ENCODE results near the gene RAB3D.

Gene RAB3D

GRCh38 chr19:11347546-11348039 is 8.1 kb upstream of the RAB3D start:
- TF ChIP-seq FOXP2 (optimal IDR thresholded peaks at IDR 0.05; ENCODE audit: borderline replicate concordance, extremely low read depth, extremely low read length, insufficient read depth) = no peak
- TF ChIP-seq SIN3A (IDR thresholded peaks at IDR 0.05; ENCODE audit: borderline replicate concordance, insufficient read depth, low read length) = no peak
- no peak for TF ChIP-seq POLR2AphosphoS5 (IDR thresholded peaks at IDR 0.05; ENCODE audit: low read depth, low read length)
- TF ChIP-seq TAF1 (IDR thresholded peaks at IDR 0.05; ENCODE audit: borderline replicate concordance, insufficient read depth, low read length) = no peak
- no peak for TF ChIP-seq REST (IDR thresholded peaks at IDR 0.05; ENCODE audit: insufficient read depth in 1 of 2, low read depth in 2 of 2, low read length in 2 of 2)

DNA sequence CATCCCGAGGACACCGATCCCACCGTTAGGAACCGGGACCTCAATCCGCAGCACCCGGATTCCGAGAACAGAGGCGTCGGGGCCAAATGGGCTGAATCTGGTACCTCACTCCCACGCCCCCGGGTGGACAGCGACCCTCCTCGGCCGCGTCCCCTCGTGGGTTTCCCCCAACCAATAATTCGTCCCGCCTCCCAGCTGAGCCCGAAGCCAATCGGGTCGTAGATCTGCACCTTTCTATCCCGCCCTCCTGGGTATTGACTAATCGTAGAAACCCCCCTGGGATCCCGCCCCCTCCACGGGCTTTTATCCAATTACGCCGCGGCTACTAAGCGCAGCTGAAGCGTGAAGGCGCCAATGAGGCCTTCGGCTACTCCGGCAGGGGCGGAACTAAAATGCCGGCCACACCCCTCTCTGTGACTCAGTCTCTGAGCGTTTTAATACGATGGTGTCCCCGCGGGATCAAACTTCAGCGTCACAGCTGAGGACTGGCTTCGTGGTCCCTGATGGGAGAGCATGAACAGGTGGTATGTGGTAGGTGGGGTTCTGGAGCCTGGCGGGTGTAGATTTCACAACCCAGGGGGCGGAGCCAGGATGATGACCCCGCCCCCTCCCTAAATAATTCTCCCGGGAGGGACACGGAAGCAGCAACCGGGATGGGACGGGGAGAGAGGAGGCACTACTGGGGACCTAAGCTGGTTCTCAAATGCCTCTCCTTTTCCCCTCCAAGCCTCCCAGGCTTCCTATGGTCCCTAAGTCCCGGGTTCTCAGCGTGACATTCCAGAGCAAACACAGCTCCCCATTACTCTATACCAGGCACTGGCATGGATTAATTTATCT is 6.9 kb upstream of the RAB3D start, which contains the start of the genes CCDC159 and TMEM205:
CCDC159 (plus strand) TSS at position 416 of the 837 bp plus-strand sequence; CDS start at position 504, 88 bp downstream.
TMEM205 (minus strand) TSS at position 165 of the 837 bp plus-strand sequence. CDS start 649 bp downstream, outside the sequence.
- TF ChIP-seq TAF1 (IDR thresholded peaks at IDR 0.05; ENCODE audit: borderline replicate concordance, insufficient read depth, low read length) (no peak), SIN3A (IDR thresholded peaks at IDR 0.05; ENCODE audit: borderline replicate concordance, insufficient read depth, low read length) (no peak), REST (IDR thresholded peaks at IDR 0.05; ENCODE audit: insufficient read depth in 1 of 2, low read depth in 2 of 2, low read length in 2 of 2) (no peak), POLR2AphosphoS5 (IDR thresholded peaks at IDR 0.05; ENCODE audit: low read depth, low read length) (no peak), FOXP2 (optimal IDR thresholded peaks at IDR 0.05; ENCODE audit: borderline replicate concordance, extremely low read depth, extremely low read length, insufficient read depth) (no peak)

DNA sequence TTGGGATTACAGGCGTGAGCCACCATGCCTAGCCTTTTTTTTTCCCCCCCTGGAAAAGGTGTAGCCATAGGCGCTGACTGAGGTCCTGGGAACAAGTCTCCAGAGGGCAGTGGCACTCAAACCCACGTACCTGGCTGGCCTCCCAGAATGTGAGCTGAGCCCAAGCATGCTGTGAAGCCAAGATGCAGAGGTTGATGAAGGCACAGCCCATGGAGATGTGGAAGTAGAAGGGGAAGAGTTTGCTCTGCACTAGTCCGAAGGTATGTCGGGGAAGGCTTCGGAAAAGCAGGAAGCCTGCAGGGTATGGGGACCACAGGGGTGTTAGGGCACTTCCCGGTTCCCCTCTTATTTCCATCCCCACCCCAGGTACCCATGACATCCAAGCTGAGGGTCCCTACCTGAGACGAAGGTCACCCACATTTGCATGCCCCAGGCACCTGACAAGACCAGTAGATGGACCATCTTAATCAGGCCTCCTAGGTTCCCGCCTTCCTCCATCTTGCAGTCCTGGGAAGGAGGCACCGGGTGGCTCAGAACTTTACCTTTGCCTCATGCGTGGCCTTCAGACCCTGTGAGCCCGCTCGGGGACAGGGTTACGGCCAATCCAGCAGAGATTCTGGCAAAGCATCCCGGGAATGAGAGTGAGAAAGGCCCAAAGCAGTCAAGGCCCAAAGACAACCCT is 5.8 kb upstream of the RAB3D start:
- TF ChIP-seq SIN3A (IDR thresholded peaks at IDR 0.05; ENCODE audit: borderline replicate concordance, insufficient read depth, low read length) (no peak), REST (IDR thresholded peaks at IDR 0.05; ENCODE audit: insufficient read depth in 1 of 2, low read depth in 2 of 2, low read length in 2 of 2) (no peak), POLR2AphosphoS5 (IDR thresholded peaks at IDR 0.05; ENCODE audit: low read depth, low read length) (no peak)

- TF ChIP-seq TAF1 (IDR thresholded peaks at IDR 0.05; ENCODE audit: borderline replicate concordance, insufficient read depth, low read length) (no peak), FOXP2 (optimal IDR thresholded peaks at IDR 0.05; ENCODE audit: borderline replicate concordance, extremely low read depth, extremely low read length, insufficient read depth) (no peak)
These were observed 3.0 kb upstream of the RAB3D start for GRCh38 chr19:11342429-11342828.

- TF ChIP-seq REST (IDR thresholded peaks at IDR 0.05; ENCODE audit: insufficient read depth in 1 of 2, low read depth in 2 of 2, low read length in 2 of 2) = no peak
- TF ChIP-seq FOXP2 (optimal IDR thresholded peaks at IDR 0.05; ENCODE audit: borderline replicate concordance, extremely low read depth, extremely low read length, insufficient read depth) = no peak
- no peak for TF ChIP-seq TAF1 (IDR thresholded peaks at IDR 0.05; ENCODE audit: borderline replicate concordance, insufficient read depth, low read length)
- no peak for TF ChIP-seq SIN3A (IDR thresholded peaks at IDR 0.05; ENCODE audit: borderline replicate concordance, insufficient read depth, low read length)
- no peak for TF ChIP-seq POLR2AphosphoS5 (IDR thresholded peaks at IDR 0.05; ENCODE audit: low read depth, low read length)
These were observed 746 bp downstream of the RAB3D start for GRCh38 chr19:11338569-11339253.
